Subcutaneous abdominal adipose tissue (tissue), 5 donors: ENCODE results near the gene SAMD14.
A peak's percentile ranks its signal among the peaks of the same experiment; 100 is the strongest.

Source experiments
- H3K27ac ChIP-seq: one replicate; pipeline ENCODE4 v1.7.0; 2013; ENCODE audit warnings: low read depth, mild to moderate bottlenecking, inconsistent platforms, low read length, moderate library complexity
- H3K27me3 ChIP-seq, 5 donors: one replicate each; pipeline ENCODE4 v1.7.0; 2013; ENCODE audit warnings: low read length in 5 of 5, inconsistent platforms in 1 of 5; ENCODE audit not compliant: control insufficient read depth in 5 of 5, insufficient read depth in 4 of 5
- H3K36me3 ChIP-seq, 5 donors: one replicate each; pipeline ENCODE4 v1.7.0; 2013; ENCODE audit warnings: low read length in 5 of 5; ENCODE audit not compliant: control insufficient read depth in 5 of 5, insufficient read depth in 5 of 5
- H3K4me1 ChIP-seq, 5 donors: one replicate each; pipeline ENCODE4 v1.7.0; 2013; ENCODE audit warnings: low read length in 5 of 5, mild to moderate bottlenecking in 3 of 5, moderate library complexity in 1 of 5; ENCODE audit not compliant: control insufficient read depth in 5 of 5, insufficient read depth in 5 of 5
- H3K4me3 ChIP-seq, 5 donors: one replicate each; pipeline ENCODE4 v1.7.0; 2013; ENCODE audit warnings: low read length in 5 of 5, low read depth in 1 of 5
- H3K9ac ChIP-seq, 5 donors: one replicate each; pipeline ENCODE4 v1.7.0; 2013; ENCODE audit warnings: low read length in 5 of 5, mild to moderate bottlenecking in 4 of 5, moderate library complexity in 3 of 5
- H3K9me3 ChIP-seq, 5 donors: one replicate each; pipeline ENCODE4 v1.7.0; 2013; ENCODE audit warnings: low read length in 5 of 5; ENCODE audit not compliant: control insufficient read depth in 5 of 5
- donor health status: healthy.
- donor health status: healthy.
- donor health status: healthy.
- donor health status: healthy.
- donor health status: healthy.

SAMD14 gene

DNA sequence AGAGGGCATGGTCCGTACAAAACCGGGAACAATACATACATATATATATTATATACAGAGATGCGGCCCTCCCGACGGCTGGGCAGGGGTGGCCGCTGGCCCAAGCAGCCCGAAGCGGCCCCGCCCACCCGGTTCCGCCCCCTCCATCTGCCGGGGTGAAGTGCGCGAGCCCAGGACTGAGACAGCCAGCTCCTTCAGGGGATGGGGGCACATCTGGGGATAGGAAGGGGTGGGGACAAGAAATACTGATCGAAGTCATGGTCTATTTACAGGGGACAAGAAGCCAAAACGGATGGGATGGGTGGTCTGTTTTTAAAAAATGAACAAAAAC, 3.8 kb upstream of the SAMD14 start:
- H3K27ac ChIP-seq, result no peak overlapping the region
- H3K9me3 ChIP-seq, result no peaks in the 10 kb centered on the region
- H3K4me1 ChIP-seq, result peaks cover 2 to 19% (median 13%) of the 10 kb centered on the region in 5 donors
- H3K9ac ChIP-seq, result no peak overlapping the region
- H3K4me3 ChIP-seq, result no peak overlapping the region
- H3K27me3 ChIP-seq, result peaks cover 0 to 9% (median 2%) of the 10 kb centered on the region in 5 donors
- H3K36me3 ChIP-seq, result peaks cover 0 to 45% (median 42%) of the 10 kb centered on the region in 5 donors

DNA sequence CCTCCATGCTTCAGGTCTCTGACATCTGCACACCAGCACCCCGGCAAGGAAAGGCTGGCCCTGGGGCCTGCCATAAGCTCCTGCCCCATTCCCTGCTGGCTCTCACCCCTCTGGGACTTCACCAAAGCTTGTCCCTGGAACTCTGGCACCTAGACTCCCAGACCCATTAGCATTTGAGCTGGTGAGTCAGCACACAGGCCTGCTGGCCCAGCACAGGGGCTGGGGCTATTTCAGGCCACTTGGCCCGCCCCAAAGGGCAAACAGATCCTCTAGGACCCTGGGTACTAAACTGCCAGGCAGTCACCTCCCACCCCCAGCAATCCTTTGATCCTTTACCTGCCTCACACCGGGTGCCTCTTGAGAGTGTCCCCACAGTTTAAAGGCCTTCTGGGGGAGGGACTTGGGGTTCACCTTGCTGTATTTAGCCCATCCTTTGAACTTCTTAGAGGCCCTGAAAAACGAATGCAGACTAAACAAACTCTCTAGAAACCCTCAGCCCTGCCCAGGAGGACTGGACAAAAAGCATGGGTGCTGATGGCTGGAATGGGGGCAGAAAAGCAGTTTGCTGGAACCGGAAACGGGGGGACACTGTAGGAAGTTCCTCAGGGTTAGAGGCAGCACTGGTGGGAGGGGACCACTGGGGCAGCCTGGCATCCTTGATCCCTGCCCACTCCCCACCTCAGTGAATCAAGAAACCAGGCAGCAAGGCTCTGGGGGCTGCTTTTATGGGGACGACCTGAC, 3.2 kb upstream of the SAMD14 start:
- Histone ChIP-seq H3K4me1 (peaks cover 4 to 24% (median 17%) of the 10 kb centered on the region in 5 donors), H3K9ac (no peak overlapping the region), H3K9me3 (no peaks in the 10 kb centered on the region), H3K27me3 (peaks cover 0 to 13% (median 3%) of the 10 kb centered on the region in 5 donors), H3K4me3 (no peak overlapping the region), H3K27ac (no peak overlapping the region), H3K36me3 (peaks cover 0 to 40% (median 37%) of the 10 kb centered on the region in 5 donors)

DNA sequence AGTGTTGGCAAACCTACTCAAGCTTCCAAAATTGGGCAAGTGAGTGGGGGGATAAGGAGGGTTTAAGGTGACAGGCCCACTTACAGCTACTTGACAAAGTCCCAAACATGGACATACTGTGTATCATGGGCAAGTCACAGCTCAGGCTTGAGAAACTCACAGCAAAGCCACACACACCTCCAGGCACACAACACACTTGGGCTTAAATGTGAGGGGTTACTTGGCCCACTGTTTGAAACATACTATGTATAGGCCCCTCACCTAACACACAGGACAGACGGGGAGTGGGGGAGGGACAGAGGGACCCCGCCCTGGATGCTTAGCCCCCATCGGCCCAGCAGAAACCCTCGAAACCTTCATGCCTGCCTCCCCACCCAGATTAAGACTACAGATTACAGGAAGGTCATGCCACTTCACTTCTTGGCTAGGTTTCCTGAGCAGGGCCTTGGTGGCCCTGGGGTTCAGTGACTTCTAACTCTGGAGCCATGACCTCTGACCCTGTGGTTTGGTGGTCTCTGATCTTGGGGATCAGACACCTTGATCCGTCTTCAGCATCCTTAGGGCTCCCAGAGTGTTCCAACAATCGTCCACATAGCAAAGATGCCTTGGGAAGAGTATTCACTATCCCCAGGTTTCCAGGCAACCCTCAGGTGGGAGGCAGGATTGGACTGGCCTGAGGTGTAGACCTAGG, 2.3 kb upstream of the SAMD14 start:
- Histone ChIP-seq H3K27me3 (peaks cover 6 to 13% (median 9%) of the 10 kb centered on the region in 5 donors), H3K9me3 (no peaks in the 10 kb centered on the region), H3K9ac (no peak overlapping the region), H3K27ac (no peak overlapping the region), H3K36me3 (peaks cover 0 to 30% (median 27%) of the 10 kb centered on the region in 5 donors), H3K4me3 (no peak overlapping the region), H3K4me1 (peaks cover 4 to 31% (median 23%) of the 10 kb centered on the region in 5 donors)

DNA sequence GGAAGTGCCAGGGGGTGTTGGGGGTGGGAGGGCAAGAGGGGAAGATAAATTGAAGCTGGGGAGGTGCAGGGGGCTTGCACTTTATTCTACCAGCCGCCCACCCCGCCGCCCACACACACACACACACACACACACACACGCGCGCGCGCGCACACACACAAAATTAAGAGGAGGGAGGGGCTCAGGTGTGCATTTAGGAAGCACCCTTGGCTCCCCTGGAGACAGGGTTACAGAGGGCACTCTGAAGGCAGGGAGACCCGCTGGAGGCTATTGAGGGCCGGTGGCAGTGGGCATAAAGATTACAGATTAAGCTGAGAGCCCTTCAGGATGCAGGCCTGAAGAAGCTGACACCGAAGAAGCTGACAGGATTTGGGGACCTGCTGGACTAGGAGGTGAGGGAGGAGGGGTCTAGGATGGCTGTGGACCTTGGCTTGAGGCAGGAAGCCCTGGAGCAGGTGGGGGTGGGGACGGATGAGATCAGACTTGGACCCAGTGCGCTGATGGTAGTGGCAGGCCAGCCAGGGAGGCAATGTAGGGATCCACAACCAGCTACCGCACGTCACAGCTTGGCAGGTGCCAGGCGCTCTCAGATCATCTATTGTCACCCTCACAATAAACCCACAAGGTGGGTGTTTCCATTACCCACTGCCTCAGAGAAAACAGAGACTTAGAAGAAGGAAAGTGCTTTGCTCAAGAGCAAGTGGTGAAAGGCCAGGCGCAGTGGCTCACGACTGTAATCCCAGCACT, 772 bp upstream of the SAMD14 start:
- Histone ChIP-seq H3K9me3 (no peaks in the 10 kb centered on the region), H3K4me3 (peak overlapping the region in 1 of 5 donors; percentile 55), H3K27ac (no peak overlapping the region), H3K36me3 (peaks cover 0 to 15% (median 12%) of the 10 kb centered on the region in 5 donors), H3K27me3 (peaks cover 6 to 13% (median 9%) of the 10 kb centered on the region in 5 donors), H3K9ac (no peak overlapping the region), H3K4me1 (peaks cover 4 to 31% (median 23%) of the 10 kb centered on the region in 5 donors)

DNA sequence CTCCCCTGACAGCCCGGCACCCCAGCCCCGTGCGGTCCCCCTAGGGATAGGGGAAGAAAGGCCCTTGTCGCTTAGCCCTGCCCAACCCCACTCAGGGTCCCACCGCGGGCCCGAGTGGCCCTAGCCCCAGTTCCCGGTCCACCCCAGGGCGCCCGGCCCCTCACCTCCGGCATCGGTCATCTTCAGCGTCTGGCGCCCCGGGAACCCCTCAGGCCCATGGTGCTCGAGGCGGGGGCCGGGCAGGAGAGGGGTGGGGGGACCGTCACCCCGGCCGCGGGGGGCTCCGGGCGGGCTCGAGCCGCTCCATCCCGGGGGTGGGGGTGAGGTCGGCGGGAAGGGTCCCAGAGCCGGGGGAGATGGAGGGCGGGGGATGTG, 620 bp downstream of the SAMD14 start:
- Histone ChIP-seq H3K4me3 (peak overlapping the region in 1 of 5 donors; percentile 46), H3K27me3 (peaks cover 6 to 13% (median 9%) of the 10 kb centered on the region in 5 donors), H3K36me3 (peaks cover 0 to 3% (median under 1%) of the 10 kb centered on the region in 5 donors), H3K27ac (no peak overlapping the region), H3K4me1 (peaks cover 4 to 31% (median 23%) of the 10 kb centered on the region in 5 donors), H3K9me3 (no peaks in the 10 kb centered on the region), H3K9ac (no peak overlapping the region)

DNA sequence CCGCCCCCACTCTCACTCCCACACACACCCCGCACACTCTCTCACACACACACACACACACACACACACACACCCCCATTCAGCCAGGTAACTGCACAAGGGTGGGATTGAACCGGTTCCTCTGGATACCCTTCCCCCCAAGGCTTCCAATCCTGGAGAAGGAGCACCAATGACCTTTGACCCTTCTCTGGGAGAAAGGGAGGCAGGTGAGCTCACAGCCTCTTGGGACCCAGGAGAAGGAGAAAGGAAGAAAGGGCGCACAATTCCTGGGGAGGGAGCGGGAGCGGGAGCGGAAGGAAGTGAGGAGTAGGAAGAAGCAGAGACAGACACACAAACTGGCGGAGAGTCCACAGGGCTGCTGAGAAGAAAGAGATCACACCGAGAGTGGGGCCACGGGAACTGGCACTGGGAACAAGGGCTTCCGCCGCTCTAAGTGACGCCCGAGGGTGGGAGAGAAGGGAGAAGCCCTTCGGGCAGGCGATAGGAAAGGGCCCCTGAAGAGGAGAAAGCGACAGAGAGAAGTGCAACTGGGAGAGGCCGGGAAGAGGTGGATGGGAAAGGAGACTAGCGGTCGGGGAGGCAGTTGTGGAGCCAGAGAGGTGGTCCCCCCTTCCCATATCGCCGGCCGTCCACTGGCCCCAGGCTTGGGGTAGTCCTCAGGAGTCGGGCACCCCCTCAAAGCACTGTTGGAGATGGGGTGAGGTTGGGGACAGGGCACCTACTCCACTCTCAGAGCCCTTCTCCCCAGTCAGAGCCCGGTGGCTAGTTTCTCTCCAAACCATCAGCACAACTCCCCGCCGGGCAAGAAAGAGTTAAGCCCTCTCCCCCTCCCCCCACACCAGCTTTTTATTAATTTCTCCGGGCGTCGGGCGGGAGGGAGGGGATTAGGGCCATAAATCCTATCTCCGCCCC, 1.3 kb downstream of the SAMD14 start:
- peaks cover 4 to 35% (median 28%) of the 10 kb centered on the region in 5 donors for H3K4me1 ChIP-seq
- no peaks in the 10 kb centered on the region for H3K9me3 ChIP-seq
- H3K27ac ChIP-seq, result no peak overlapping the region
- H3K4me3 ChIP-seq, result peak overlapping the region in 4 of 5 donors; percentile 42 to 55 (median 50)
- peaks cover 6 to 13% (median 9%) of the 10 kb centered on the region in 5 donors for H3K27me3 ChIP-seq
- no peaks in the 10 kb centered on the region for H3K36me3 ChIP-seq
- peak overlapping the region in 1 of 5 donors; percentile 46 for H3K9ac ChIP-seq

- Histone ChIP-seq H3K9ac (no peak overlapping the region), H3K4me1 (peaks cover 5 to 29% (median 22%) of the 10 kb centered on the region in 5 donors), H3K36me3 (no peaks in the 10 kb centered on the region), H3K4me3 (no peak overlapping the region), H3K27ac (no peak overlapping the region), H3K27me3 (peaks cover 6 to 13% (median 9%) of the 10 kb centered on the region in 5 donors), H3K9me3 (no peaks in the 10 kb centered on the region)
Observed at GRCh38 chr17:50127697-50128361, 2.1 kb downstream of the SAMD14 start.

DNA sequence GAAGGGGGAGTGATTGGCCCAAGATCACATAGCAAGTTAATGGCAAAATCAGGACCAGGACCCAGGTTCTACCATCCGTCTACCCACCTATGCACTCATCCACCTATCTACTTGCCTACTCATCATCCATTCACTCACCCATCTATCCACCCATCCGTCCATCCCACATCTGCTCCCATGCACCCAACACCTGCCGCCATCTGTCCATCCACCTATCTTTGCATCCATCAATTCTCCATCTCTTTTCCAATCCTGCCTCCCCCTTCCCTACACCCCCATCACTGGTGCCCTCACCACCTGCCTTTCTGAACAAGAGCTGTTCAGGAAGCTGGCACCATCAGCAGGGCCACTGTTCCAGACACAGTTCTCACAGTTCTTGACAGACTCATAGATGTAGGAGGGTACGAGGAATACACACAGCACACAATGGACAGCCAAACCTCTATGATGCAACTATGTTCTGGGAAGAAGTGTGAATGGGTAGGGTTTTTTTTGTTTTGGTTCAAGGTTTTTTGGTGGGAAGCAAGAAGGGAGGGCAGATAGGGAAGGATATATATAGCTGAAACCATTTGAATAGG, 4.5 kb downstream of the SAMD14 start:
- peaks cover 6 to 13% (median 9%) of the 10 kb centered on the region in 5 donors for H3K27me3 ChIP-seq
- H3K4me3 ChIP-seq, result no peak overlapping the region
- no peak overlapping the region for H3K27ac ChIP-seq
- H3K9me3 ChIP-seq, result no peaks in the 10 kb centered on the region
- H3K4me1 ChIP-seq, result peaks cover 4 to 28% (median 21%) of the 10 kb centered on the region in 5 donors
- no peak overlapping the region for H3K9ac ChIP-seq
- no peaks in the 10 kb centered on the region for H3K36me3 ChIP-seq
